Stimulated activated CD4-positive, alpha-beta T cell treated with anti-CD3 and anti-CD28 coated beads, Interleukin-4, amount 100 ng/mL, for 24 hours (primary cell): ENCODE results near the gene RAB30.
"Not testable (repeated sequence)": the region's sequence is repeated elsewhere in the genome, so short reads cannot be mapped to it uniquely, and the experiment has no call there.

Experiments
- DNase-seq: peaks from one replicate; pipeline ENCODE4 v3.0.0-alpha.2; 2020

RAB30 gene

DNA sequence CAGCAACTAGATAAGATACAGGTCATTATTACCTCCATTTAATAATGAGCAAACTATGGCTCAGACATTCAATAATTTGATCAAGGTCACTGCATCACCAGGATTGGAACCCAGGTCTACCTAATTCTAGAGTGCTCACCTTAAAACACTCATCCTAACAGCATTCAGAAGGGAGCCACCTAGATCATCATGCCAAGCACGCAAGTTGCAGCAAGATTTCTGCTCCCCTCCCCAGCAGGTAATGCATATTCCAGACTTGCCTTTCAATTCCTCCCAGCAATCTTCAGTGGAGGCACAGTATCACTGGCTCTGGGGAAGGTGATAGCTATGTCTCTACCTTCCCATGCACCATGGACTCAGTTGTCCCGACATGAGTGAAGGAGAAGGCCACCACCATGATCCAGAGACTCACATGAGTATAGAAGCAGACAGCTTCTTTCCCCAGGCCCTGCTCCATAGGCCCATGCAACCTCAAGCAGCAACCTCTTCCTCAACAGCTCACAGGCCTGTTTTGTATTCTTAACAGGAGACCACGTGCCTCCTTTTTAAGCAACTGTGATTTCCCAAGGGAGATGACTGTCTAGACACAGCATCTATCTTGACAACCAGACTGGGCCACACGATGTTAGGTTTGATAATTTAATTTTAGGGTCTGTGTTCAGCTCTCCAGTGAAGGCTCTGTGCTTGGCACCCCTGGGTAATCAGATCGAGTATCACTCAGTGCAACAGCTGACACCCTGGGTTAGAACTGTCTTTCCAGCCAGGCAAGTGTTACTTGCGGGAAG is 36.4 kb downstream of the RAB30 start:
- no peak for DNase-seq

DNA sequence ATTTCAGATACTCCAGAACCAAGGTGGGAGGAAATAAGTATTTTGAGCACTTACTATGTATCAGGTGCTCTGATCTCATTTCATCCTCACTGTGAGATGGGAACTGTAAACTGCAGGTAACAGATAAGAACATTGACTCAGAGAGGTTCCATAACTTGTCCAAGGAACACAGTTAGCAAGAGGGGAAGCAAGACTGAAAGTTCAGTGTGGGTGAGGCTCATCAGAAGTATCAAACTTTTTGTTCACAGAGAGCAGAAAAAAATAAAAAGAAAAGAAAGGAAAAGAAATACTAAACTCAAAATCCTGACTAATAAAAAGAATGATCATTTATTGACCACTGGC is 37.1 kb downstream of the RAB30 start:
- DNase-seq, result no peak

DNA sequence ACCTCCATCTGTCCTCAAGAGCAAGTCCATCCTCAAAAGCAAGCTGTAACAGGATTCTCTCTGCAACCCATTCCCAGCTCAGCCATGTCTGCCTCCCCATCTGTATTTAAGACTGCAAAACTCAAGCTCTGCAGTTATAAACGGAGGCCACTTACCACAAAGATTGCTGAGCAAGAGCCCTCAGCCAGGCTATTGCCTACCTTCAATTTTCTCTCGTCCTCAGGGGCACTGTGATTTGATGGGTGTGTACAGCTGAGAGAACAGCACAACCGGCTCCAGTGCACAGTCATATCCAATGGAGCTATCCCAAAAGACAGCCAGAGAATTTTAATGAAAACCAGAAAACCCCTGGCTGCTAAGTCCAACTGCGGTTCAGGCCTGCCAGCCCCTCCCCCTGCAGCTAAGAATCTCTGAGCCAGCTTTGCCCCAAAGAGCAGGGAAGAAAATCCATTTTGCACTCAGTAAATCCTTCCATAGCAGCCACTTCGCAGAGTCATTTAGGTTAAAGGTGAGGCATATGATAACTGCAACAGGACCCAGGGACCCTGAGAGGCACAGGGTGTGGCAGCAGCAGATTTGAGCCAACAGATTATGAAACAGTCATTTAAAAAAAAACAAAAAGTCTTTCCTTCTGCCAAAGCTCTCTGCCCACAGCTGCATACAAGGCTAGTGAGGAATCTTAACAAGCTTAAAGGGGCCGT is 37.6 kb downstream of the RAB30 start:
- DNase-seq, result no peak

DNA sequence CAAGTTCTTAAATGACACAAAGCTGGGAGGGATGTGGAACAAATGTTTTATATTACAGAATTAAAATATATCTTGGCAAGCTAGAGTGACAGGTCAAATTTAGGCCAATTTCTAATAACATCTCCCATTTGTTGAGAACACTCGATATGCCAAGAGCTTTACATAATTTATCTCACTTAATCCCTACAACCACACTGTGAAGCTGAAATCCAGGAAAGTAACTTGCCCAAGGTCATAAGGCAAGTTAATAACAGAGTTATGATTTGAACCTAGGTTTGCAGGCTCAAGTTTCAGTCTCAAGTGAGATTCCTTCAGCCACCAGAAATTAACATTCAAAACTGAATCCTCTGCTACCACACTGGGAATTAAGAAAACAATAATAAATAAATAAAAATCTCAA is 38.3 kb downstream of the RAB30 start:
- DNase-seq, result no peak

DNA sequence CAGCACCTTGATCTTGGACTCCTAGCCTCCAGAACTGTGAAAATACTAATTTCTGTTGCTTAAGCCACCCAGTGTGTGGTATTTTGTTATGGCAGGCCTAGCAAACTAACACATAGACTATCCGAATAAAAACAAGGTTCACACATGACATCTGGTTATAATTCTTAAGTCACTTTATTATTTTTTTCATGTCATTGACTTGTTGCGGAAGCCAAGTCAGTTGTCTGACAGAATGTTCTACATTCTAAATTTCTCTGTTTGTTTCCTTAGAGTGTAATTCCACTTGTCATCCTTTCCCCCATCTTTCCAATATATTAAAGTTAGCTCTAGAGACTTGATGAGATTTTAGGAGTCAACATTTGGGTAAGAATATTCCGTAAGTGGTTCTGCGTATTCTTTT is 40.6 kb downstream of the RAB30 start:
- no peak for DNase-seq

DNA sequence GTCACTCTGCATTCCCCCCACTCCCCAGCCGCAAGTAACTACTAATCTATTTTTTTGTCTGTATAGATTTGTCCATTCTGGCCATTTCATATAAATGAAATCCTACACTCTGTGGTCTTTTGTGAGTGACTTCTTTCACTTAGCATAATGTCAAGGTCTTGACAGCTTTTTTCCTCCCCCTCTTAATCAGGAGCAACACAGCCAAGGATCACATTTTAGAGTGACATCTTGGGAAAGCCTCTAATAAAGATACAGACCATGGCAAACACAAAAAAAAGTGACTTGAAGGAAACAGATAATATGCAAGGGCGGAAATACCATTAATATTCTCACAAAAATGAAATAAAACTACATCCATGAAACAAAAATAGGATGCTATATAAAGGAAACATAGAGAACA is 43.9 kb downstream of the RAB30 start:
- no peak for DNase-seq

DNA sequence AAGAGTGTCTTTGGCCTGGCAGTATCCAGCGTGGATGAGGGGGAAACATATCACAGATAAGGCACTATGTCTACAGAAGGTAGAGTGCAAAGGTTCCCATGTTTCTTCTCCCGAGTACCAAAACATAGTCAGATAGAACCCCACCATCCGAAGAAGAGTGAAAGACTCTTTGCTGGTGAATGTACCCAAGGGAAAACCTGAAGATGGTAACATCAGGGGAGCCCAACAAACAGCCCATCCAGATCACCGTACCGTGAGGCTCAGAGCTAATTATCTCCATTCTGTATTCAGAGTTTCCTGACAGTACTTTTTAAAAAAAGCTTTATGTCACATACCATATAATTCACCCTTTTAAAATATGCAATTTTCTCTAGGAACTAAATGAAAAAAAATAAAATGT is 44.4 kb downstream of the RAB30 start:
- DNase-seq, result no peak

DNA sequence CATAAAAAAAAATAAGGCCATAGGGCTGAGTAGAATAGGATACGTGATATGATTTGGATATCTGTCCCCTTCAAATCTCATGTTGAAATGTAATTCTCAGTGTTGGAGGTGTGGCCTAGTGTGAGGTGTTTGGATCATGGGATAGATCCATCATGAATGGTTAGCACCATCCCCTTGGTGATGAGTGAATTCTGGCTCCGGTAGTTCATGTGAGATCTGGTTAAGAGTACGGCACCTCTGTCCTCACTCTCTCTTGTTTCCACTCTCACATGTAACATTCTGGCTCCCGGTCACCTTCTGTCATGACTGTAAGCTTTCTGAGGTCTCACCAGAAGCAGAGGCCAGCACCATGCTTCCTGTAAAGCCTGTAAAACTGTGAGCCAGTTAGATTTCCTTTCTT is 45.5 kb downstream of the RAB30 start:
- no peak for DNase-seq

DNA sequence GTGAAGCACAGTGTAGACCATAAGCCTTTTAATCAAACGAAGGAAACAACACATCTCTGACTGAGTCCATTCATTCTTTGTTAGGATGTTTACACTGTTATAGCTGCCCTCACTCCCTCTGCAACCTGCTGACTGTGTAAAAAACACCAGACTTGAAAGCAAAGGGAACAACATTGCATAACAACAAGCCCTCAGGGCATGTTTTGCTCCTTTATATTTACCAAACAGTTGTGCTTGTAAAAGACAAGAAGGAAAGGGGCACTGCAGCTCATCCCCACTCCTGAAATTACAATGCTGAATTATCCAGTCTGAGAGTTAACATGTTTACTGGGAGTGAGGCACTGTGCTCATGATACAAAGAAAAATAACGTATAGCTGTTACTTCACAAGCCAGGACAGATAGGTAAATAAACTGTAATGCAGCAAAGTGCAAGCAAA is 46.4 kb downstream of the RAB30 start:
- DNase-seq, result no peak

DNA sequence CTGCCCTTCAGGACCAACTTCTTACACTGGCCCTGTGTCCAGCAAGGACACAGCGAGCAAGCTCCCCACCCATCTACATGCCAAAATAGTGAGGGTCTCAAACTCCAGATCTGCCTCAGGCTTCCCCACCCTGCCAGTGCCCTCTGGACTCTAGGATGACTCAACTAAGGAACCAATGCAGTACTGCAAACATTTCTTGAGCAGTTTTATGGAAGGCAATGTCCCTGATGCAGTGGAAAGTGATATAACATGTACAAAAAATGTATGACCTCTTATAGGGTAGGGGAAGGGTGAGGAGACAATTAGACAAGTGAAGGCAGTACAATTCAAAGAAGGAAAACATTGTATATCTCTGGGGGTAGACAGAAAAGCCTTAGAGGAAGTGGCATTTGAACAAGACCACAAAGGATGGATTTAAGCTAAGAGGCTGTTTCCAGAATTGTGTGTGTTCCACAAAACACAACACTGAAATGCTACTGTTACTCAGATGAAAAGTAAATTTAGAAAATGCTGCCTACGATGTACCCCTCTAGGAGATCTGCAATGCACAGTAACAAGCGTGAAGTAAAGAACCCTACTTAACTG is 47.3 kb downstream of the RAB30 start:
- DNase-seq, result no peak

DNA sequence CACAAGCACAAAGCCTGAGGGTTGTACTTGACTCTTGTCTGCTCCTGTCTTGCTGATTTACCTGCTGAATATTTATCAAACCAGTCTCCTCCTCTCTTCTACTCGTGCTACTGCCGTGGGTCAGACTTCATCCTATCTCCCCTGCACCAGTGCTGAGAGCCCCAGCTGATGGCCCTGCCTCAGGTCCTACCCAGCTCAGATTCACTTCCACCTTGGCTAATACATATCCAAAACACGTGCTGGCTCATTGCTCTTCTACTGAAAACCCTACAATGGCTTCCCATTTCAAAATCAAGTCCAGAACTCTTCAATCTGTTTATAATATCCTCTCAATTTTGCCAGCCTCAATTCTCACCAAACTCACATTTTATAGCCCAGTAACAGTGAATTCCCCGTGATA is 48.3 kb downstream of the RAB30 start:
- DNase-seq, result no peak

DNA sequence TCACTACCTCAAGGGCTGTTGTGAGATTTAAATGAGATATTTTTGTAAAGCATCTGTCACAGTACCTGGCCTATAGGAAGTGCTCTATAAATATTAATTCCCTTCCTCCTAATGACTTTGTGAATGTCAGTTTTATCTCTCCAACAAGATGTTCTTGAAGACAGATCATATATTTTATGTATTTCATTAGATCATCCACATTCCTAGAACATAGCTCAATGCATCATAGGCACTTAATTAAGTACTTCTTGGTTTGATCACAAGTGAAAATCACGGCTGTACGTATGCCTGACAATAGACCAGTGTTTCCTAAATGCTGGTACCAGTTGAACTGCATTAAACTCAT is 49.9 kb downstream of the RAB30 start:
- DNase-seq, result no peak

DNA sequence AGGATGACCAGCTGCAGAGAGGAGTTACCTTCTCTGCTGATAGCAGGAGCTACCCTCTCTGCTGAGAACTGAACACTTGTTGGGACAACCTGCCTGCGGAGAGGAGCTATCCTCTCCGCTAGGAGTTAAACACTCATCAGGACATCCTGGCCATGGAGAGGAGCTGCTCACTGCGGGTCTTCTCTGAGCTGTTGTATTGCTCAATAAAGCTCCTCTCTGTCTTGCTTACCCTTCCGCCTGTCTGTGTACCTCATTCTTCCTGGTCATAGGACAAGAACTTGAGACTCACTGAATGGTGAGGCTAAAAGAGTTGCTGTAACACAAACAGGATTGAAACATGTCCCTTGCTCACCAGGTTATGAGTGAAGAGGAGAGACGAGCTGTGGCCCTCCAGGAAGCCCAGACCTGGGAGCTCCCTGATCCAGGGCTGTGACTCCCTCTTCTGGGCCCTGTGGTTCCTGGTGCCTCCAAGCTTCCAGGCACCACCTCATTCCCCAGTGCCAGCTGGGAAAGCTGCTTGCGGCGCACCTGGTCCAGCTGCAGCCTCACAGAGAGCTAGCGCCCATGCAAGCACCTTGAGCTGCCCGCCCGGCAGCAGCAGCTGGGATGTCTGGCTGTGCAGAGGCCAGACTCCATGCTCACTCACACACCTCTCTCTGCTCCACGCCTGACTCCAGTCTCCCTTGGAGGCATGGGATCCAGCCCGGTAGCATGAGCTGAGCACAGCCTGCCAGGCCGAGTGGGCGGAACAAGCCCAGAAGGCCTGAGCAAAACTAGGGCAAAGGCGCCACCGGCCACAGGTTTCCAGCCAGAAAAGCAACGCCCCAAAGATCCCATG is 50.5 kb downstream of the RAB30 start:
- DNase-seq, result no peak

DNA sequence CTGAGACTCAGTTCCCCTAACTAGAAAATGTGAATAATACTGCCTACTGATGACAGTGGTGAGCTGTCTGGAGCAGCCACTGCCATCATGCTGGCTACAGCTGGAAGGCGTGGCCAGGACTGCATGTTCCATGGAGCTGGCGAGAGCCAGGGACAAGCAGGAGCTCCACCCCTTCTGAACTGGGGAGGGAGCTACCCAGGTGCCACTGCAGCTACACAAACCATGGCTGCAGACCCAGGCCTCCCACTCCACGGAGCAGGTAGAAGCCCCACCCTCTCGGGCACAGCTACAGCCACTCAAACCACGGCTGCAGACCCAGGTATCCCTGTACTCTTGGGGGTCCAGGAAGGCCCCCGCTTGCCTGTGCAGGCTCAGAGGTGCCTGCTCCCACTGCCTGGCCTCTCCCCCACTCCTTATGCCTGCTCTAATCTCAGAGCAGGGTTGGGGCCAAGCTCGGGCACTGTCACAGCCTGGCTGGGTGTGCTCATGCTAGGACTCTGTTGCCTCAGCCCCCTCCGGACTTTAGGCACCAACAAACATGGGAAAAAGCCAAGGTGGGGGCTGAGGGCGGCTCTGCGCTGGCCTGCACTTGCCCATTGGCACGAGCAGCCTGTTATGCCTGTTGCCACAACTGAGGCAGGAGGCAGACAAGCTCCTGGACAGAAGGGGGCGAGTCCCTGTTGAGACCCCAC is 51.7 kb downstream of the RAB30 start:
- DNase-seq, result no peak

DNA sequence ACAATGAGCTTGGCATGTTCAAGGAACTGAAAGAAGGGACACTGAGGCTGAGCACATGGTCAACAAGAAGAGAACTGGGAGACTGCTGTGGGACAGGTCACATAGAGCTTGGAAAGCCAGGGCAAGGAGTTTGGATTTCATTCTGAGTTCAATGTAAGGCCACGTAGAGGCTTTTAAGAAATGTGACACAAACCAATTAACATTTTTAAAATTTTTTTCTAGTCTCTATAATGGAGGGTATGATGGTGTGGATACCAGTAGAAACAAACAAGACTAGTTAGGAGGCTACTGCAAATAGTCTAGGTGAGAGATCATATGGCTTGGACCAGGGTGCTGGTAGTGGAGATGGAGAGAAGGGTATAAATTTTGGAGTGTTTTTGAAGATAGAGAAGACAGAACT is 56.7 kb downstream of the RAB30 start:
- DNase-seq, result no peak

DNA sequence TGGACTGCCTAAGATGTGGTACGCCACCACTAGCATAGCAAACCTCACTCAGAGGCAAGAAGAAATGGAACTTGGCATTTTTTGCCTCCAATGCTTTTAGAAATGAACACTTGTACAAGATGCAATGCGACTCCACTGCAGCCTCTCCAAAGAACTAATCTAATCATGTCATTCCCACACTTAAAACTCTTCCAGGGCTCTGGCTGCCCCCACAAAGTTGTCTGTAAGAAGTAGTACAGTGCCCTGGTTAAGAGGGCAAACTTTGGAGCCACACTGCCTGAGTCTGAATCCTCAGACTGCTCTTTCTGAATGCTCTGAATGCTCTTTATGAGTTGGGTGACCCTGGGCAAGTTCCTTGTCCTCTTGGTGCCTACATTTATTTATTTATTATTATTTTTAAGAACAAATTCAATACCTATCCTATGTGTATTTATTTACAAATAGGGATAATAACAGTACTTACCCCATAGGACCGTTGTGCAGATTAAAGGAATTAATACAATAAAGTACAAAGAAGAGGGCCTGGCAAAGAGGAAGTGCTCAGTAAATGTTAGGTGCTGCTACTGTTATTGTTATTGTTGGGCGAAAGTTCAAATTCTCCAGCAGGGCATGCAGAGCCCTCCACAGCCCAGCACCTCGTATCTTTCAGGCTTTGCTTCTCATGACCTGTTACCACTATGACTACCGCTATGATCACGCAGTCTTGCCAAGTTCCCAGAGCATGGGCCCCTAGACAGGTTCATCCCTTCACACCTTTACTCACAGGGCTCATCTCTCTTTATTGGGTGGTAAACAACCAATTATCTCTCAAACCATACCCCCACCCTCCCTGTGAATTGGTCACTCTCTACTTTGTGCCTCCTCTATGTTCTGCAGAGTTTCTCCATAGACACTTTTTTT is 59.3 kb downstream of the RAB30 start:
- DNase-seq, result no peak

DNA sequence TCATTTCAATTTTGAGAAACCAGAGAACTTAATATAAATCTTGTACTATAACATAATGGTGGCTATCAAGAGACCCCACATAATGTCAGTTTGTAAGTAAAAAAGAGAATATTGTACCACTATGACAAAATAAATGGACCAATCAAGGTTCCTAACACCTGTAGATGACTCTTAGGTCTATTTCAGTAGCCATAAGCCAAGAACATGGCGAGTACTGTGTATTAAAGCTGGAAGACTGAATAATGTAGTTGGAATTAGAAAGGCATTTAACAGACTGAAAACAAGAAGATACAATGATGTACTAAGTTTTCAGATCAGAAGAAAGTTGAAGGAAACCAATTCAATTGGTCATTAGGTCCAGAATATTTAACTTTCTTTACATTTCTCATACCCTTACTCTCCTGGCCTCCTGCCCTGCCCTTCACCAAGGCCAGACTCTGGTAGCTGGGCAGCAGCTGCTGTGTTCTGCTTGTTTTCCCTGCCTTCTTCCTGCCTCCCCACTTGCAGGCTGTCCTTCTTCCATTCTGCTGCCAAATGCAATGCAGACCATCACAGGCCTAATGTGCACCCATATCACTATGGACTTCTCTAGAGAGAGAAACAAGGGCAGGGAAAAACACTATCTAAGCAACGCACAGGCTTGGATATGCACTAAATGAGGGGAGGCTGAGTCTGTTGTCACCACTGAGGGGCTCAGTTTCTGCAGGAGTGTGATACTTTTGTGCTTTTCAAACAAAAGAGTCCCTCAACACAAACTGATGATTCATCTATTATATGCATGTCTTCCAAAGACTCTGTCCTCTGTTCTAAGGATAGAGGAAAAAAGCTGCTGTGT is 60.1 kb downstream of the RAB30 start:
- no peak for DNase-seq

DNA sequence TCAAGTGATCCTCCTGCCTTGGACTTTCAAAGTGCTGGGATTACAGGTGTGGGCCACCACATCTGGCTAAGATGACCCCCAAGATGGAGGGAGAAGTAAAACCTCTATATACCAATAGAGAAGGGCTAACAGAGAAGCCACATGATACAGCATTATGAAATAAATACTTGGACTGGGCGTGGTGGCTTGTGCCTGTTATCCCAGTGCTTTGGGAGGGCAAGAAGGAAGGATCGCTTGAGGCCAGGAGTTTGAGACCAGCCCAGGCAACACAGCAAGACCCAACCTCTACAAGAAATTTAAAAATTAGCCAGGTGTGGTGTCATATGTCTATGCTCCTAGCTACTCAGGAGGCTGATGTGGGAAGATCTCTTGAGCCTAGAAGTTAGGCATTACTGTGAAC is 61.7 kb downstream of the RAB30 start:
- no peak for DNase-seq

DNA sequence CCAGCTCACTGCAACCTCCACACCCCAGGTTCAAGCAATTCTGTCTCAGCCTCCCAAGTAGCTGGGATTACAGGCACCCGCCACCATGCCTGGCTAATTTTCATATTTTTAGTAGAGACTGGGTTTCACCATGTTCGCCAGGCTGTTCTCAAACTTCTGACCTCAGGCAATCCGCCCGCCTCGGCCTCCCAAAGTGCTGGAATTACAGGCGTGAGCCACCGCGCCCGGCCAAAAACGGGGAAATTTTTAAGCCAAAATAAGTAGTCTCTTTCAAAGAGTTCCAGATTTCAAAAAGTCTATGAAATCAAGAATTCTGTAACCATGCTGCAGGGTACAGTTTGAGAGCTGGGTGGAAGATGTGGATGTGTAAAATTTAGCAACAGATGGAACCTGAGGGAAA is 62.6 kb downstream of the RAB30 start:
- not testable (repeated sequence) for DNase-seq

DNA sequence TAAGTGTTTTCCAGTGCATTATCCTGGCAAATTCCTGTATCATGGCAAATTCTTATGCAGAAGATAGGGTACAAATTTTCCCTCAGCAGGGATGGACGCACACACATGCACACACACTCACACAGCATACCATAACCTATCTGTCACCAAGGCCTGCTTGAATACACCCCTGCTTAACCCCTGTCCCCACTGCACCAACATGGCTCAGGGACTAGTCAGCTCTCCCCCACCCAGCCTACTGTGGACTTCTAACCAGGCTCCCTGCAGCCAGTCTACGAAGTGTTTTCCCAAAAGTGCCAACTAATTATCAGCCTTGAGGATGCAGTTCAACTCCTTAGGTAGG is 63.1 kb downstream of the RAB30 start:
- DNase-seq, result no peak
